Erythroblast (primary cell): Measurements from ENCODE around the gene CCDC91.

Source experiments
- GATA1 ChIP-seq: IDR thresholded peaks from 2 replicates; pipeline ENCODE4 v1.6.1; 2011; ENCODE audit warnings: low read depth, mild to moderate bottlenecking, control low read depth, low read length, moderate library complexity
- POLR2A ChIP-seq: IDR thresholded peaks from 2 replicates; pipeline ENCODE4 v1.6.1; 2011; ENCODE audit warnings: mild to moderate bottlenecking, low read length

- TF ChIP-seq POLR2A (no peak), GATA1 (no peak)
Measured at GRCh38 chr12:28463396-28463795, 273.1 kb downstream of the CCDC91 start.
